GM21423 (cell line): ENCODE data around the gene SBDS.
"Not testable (repeated sequence)": the region's sequence is repeated elsewhere in the genome, so short reads cannot be mapped to it uniquely, and the experiment has no call there.

ENCODE experiments used
- ATAC-seq: cut with Tn5 transposase; IDR thresholded peaks from one replicate; pipeline ENCODE4 v1.9.1; 2021; ENCODE audit warnings: mild to moderate bottlenecking, moderate library complexity; ENCODE audit not compliant: unreplicated experiment

Gene SBDS

GRCh38 chr7:66996444-66997191 is 1.2 kb upstream of the SBDS start, which contains the start of gene TYW1:
Gene TYW1 (plus strand): TSS chr7:66996833. CDS start chr7:66996979, 146 bp downstream.
- ATAC-seq, result peak; percentile 84

- ATAC-seq, result peak; percentile 26
Measured at GRCh38 chr7:66994691-66995049, 716 bp downstream of the SBDS start.

GRCh38 chr7:66994051-66994450 is 1.3 kb downstream of the SBDS start:
- not testable (repeated sequence) for ATAC-seq

- not testable (repeated sequence) for ATAC-seq
Measured at GRCh38 chr7:66989552-66989951, 5.8 kb downstream of the SBDS start.

GRCh38 chr7:66980336-66980735 is 15.1 kb downstream of the SBDS start:
- not testable (repeated sequence) for ATAC-seq

- not testable (repeated sequence) for ATAC-seq
Measured at GRCh38 chr7:66979013-66979412, 16.4 kb downstream of the SBDS start.

GRCh38 chr7:66978312-66978711 is 17.1 kb downstream of the SBDS start:
- ATAC-seq, result not testable (repeated sequence)

- no peak for ATAC-seq
Measured at GRCh38 chr7:66974986-66975590, 20.3 kb downstream of the SBDS start.

- ATAC-seq, result no peak
Measured at GRCh38 chr7:66970310-66970709, 25.1 kb downstream of the SBDS start.

- not testable (repeated sequence) for ATAC-seq
Measured at GRCh38 chr7:66969001-66969400, 26.4 kb downstream of the SBDS start.

GRCh38 chr7:66967029-66967428 is 28.4 kb downstream of the SBDS start:
- no peak for ATAC-seq

- no peak for ATAC-seq
Measured at GRCh38 chr7:66964411-66964810, 31.0 kb downstream of the SBDS start.

GRCh38 chr7:66961096-66961495 is 34.3 kb downstream of the SBDS start:
- ATAC-seq, result no peak

- no peak for ATAC-seq
Measured at GRCh38 chr7:66960192-66960591, 35.2 kb downstream of the SBDS start.

GRCh38 chr7:66958538-66959350 is 36.6 kb downstream of the SBDS start:
- ATAC-seq, result no peak

GRCh38 chr7:66957595-66958290 is 37.6 kb downstream of the SBDS start:
- no peak for ATAC-seq

GRCh38 chr7:66953044-66953427 is 42.4 kb downstream of the SBDS start:
- no peak for ATAC-seq

- ATAC-seq, result no peak
Measured at GRCh38 chr7:66952343-66953043, 42.9 kb downstream of the SBDS start.

GRCh38 chr7:66950763-66951162 is 44.6 kb downstream of the SBDS start:
- ATAC-seq, result no peak

- no peak for ATAC-seq
Measured at GRCh38 chr7:66950311-66950710, 45.1 kb downstream of the SBDS start.
